Measurements from ENCODE around the gene CBX4. TPM values are rescaled to one million over a fixed set of nuclear protein-coding genes. Genes with fewer than 3 reads are reported as not detected.
A peak's percentile ranks its signal among the peaks of the same experiment; 100 is the strongest.

The CBX4 gene
- total RNA-seq, 1 donor from 2014 or later, result 2.7 TPM

- Histone ChIP-seq H3K4me3 (no peak overlapping the region), H3K27ac (no peak overlapping the region), H2AFZ (replicated peaks) (peak overlapping the region; percentile 23), H4K20me1 (ENCODE audit: low read depth) (no peaks in the 10 kb centered on the region), H3F3A (ENCODE audit: low read depth) (peaks cover 7% of the 10 kb centered on the region), H3K9ac (no peak overlapping the region), H3K27me3 (peaks cover 43% of the 10 kb centered on the region), H3K36me3 (no peaks in the 10 kb centered on the region), H3K9me3 (ENCODE audit: low read depth) (no peaks in the 10 kb centered on the region), H3K79me2 (ENCODE audit: low read depth) (no peaks in the 10 kb centered on the region), H3K4me1 (peaks cover 15% of the 10 kb centered on the region), H3K4me2 (peak overlapping the region; percentile 25)
- TF ChIP-seq EZH2phosphoT487 (IDR thresholded peaks at IDR 0.05), result no peak
- TF ChIP-seq EZH2 (IDR thresholded peaks at IDR 0.05), result no peak
- TF ChIP-seq CTCF (IDR thresholded peaks at IDR 0.05), result no peak
- Mint-ChIP-seq H3K27me3 (ENCODE audit: insufficient read depth, low read depth) (peaks cover 9% of the 10 kb centered on the region), H3K4me3 (no peak overlapping the region), H3K9me3 (no peaks in the 10 kb centered on the region), H3K36me3 (no peaks in the 10 kb centered on the region), H3K27ac (no peak overlapping the region), H3K4me1 (peaks cover 36% of the 10 kb centered on the region)
- peak; percentile 84 for DNase-seq (ENCODE audit: low spot score)
These were observed 10.7 kb upstream of the CBX4 start for GRCh38 chr17:79849953-79850352.

GRCh38 chr17:79848370-79848766, 9.1 kb upstream of the CBX4 start:
- Mint-ChIP-seq H3K4me3 (peak overlapping the region; percentile 27), H3K36me3 (no peaks in the 10 kb centered on the region), H3K4me1 (peaks cover 39% of the 10 kb centered on the region), H3K27ac (peak overlapping the region; percentile 27), H3K27me3 (ENCODE audit: insufficient read depth, low read depth) (peaks cover 11% of the 10 kb centered on the region), H3K9me3 (no peaks in the 10 kb centered on the region)
- H3K4me2 ChIP-seq, result no peak overlapping the region
- H3K27me3 ChIP-seq, result peaks cover 59% of the 10 kb centered on the region
- no peak overlapping the region for H3K9ac ChIP-seq
- DNase-seq (ENCODE audit: low spot score), result no peak
- TF ChIP-seq CTCF (IDR thresholded peaks at IDR 0.05) (no peak), EZH2phosphoT487 (IDR thresholded peaks at IDR 0.05) (no peak), EZH2 (IDR thresholded peaks at IDR 0.05) (no peak)
- H3K79me2 ChIP-seq (ENCODE audit: low read depth), result no peaks in the 10 kb centered on the region
- no peak overlapping the region for H3K4me3 ChIP-seq
- H3F3A ChIP-seq (ENCODE audit: low read depth), result peaks cover 20% of the 10 kb centered on the region
- no peaks in the 10 kb centered on the region for H3K9me3 ChIP-seq (ENCODE audit: low read depth)
- no peak overlapping the region for H3K27ac ChIP-seq
- H3K4me1 ChIP-seq, result peaks cover 26% of the 10 kb centered on the region
- no peak overlapping the region for H2AFZ ChIP-seq (replicated peaks)
- no peaks in the 10 kb centered on the region for H4K20me1 ChIP-seq (ENCODE audit: low read depth)
- no peaks in the 10 kb centered on the region for H3K36me3 ChIP-seq

GRCh38 chr17:79847698-79848369, 8.6 kb upstream of the CBX4 start:
- TF ChIP-seq EZH2phosphoT487 (IDR thresholded peaks at IDR 0.05) (no peak), EZH2 (IDR thresholded peaks at IDR 0.05) (no peak), CTCF (IDR thresholded peaks at IDR 0.05) (no peak)
- DNase-seq (ENCODE audit: low spot score), result no peak
- Mint-ChIP-seq H3K4me1 (peaks cover 41% of the 10 kb centered on the region), H3K27ac (no peak overlapping the region), H3K9me3 (no peaks in the 10 kb centered on the region), H3K4me3 (peak overlapping the region; percentile 27), H3K27me3 (ENCODE audit: insufficient read depth, low read depth) (peaks cover 13% of the 10 kb centered on the region), H3K36me3 (no peaks in the 10 kb centered on the region)
- H3K9me3 ChIP-seq (ENCODE audit: low read depth), result no peaks in the 10 kb centered on the region
- no peak overlapping the region for H3K27ac ChIP-seq
- H4K20me1 ChIP-seq (ENCODE audit: low read depth), result peaks cover 4% of the 10 kb centered on the region
- H3K9ac ChIP-seq, result no peak overlapping the region
- no peak overlapping the region for H3K4me3 ChIP-seq
- no peaks in the 10 kb centered on the region for H3K36me3 ChIP-seq
- peaks cover 65% of the 10 kb centered on the region for H3K27me3 ChIP-seq
- H3K79me2 ChIP-seq (ENCODE audit: low read depth), result no peaks in the 10 kb centered on the region
- H3K4me1 ChIP-seq, result peaks cover 26% of the 10 kb centered on the region
- H2AFZ ChIP-seq (replicated peaks), result no peak overlapping the region
- no peak overlapping the region for H3K4me2 ChIP-seq
- H3F3A ChIP-seq (ENCODE audit: low read depth), result peaks cover 23% of the 10 kb centered on the region
